HepG2 (cell line): ENCODE data around the gene SHISAL1. TPM values are rescaled to one million over a fixed set of nuclear protein-coding genes. Genes with fewer than 3 reads are reported as not detected.

Source experiments
- ATAC-seq: fragments of 200-7000 bp; cut with Tn5 transposase; 3 replicates; pipeline ENCODE4 v1.9.1; 2020; ENCODE audit warnings: mild to moderate bottlenecking, moderate library complexity
- BruUV-seq: library from RNA; stranded (reverse); fragments of 400-500 nt; replicated peaks from 2 replicates; lab custom pipeline; 2021; lab: Mats Ljungman, UMichigan
- CTCF ChIA-PET: fragments of 300-600 bp; formaldehyde crosslinking; extraction: SDS; loops from one replicate; lab custom pipeline; 2021; ENCODE audit warnings: low total read pairs, inconsistent platforms, low intra/inter-chr PET ratio; lab: Yijun Ruan, JAX
- POLR2A ChIA-PET: fragments of 350-600 bp; sonication (Branson Sonifier 250); formaldehyde crosslinking; loops from one replicate; lab custom pipeline; 2020; ENCODE audit warnings: antibody characterized with exemption, inconsistent platforms; lab: Yijun Ruan, JAX
- DNase-seq: peaks from one replicate; pipeline ENCODE4 v3.0.0-alpha.2; 2015; ENCODE audit warnings: low spot score
- FAIRE-seq: peaks from 3 replicates; lab custom pipeline; 2011; peaks lifted over from hg19 to GRCh38; lab: Jason Lieb, UNC
- H2AFZ ChIP-seq: one replicate; pipeline ENCODE4 v1.6.1; 2011; ENCODE audit warnings: low read length, inconsistent platforms
- H3K27ac ChIP-seq: fragments of 300-600 bp; 3 replicates; pipeline ENCODE4 v1.8.0; 2011; ENCODE audit warnings: mixed run types, mild to moderate bottlenecking, mixed read lengths, low read length, inconsistent platforms; ENCODE audit not compliant: insufficient read depth; ENCODE audit errors: extremely low read length
- H3K27me3 ChIP-seq, 2 experiments: fragments of 200-600 bp in 1 of 2; 2 replicates in 1 of 2; 3 replicates in 1 of 2; pipeline versions ENCODE4 v1.6.0 to v1.8.0; 2011; ENCODE audit warnings: low read length in 2 of 2, mild to moderate bottlenecking in 2 of 2, moderate library complexity in 2 of 2, inconsistent platforms in 1 of 2; ENCODE audit not compliant: insufficient read depth in 2 of 2, control insufficient read depth in 1 of 2
- H3K36me3 ChIP-seq, 2 experiments: fragments of 200-600 bp in 1 of 2; replicated peaks in 1 of 2; 2 replicates in 1 of 2; 3 replicates in 1 of 2; pipeline versions ENCODE4 v1.5.1 to v1.8.0; 2011; ENCODE audit warnings: low read length in 2 of 2, inconsistent platforms in 1 of 2; ENCODE audit not compliant: insufficient read depth in 2 of 2, control insufficient read depth in 1 of 2
- H3K4me1 ChIP-seq: 2 replicates; pipeline ENCODE4 v1.5.1; 2012; ENCODE audit warnings: low read length, inconsistent platforms; ENCODE audit not compliant: insufficient read depth
- H3K4me2 ChIP-seq: 2 replicates; pipeline ENCODE4 v1.6.0; 2011; ENCODE audit warnings: low read depth, low read length, inconsistent platforms
- H3K4me3 ChIP-seq, 3 experiments: fragments of 200-600 bp in 1 of 3; sonication (generic), shearing (Covaris generic) in 1 of 3; replicated peaks in 1 of 3; 2 replicates each; pipeline ENCODE4 v1.5.1; 2011 to 2016; ENCODE audit warnings: low read length in 3 of 3, inconsistent platforms in 2 of 3, low read depth in 2 of 3, mild to moderate bottlenecking in 2 of 3, control low read depth in 1 of 3, mixed read lengths in 1 of 3; ENCODE audit not compliant: insufficient read depth in 1 of 3
- H3K79me2 ChIP-seq: one replicate; pipeline ENCODE4 v1.6.1; 2011; ENCODE audit warnings: low read length, inconsistent platforms; ENCODE audit not compliant: insufficient read depth
- H3K9ac ChIP-seq: 2 replicates; pipeline ENCODE4 v1.6.0; 2011; ENCODE audit warnings: mild to moderate bottlenecking, low read depth, low read length, inconsistent platforms; ENCODE audit not compliant: insufficient read depth
- H3K9me3 ChIP-seq: 2 replicates; pipeline ENCODE4 v1.5.1; 2012; ENCODE audit warnings: mild to moderate bottlenecking, low read length
- H4K20me1 ChIP-seq: 2 replicates; pipeline ENCODE4 v1.6.0; 2011; ENCODE audit warnings: inconsistent platforms, mild to moderate bottlenecking, low read length, moderate library complexity; ENCODE audit not compliant: insufficient read depth
- HES4 ChIP-seq: sonication (generic); formaldehyde crosslinking; IDR thresholded peaks from 2 replicates; pipeline ENCODE4 v1.9.0; 2021; ENCODE audit warnings: mild to moderate bottlenecking, missing genetic modification reagents, borderline replicate concordance
- HOXA5 ChIP-seq: sonication (generic); formaldehyde crosslinking; IDR thresholded peaks from 2 replicates; pipeline ENCODE4 v1.4.0; 2020; ENCODE audit warnings: missing genetic modification reagents
- MTF2 ChIP-seq: sonication (generic); formaldehyde crosslinking; IDR thresholded peaks from 2 replicates; pipeline ENCODE4 v1.5.0; 2020; ENCODE audit warnings: missing genetic modification reagents, borderline replicate concordance
- PLRG1 ChIP-seq: fragments of 450-650 bp; conservative IDR thresholded peaks from 2 replicates; pipeline ENCODE4 v1.6.1; 2016
- SNRNP70 ChIP-seq: fragments of 200-400 bp; formaldehyde crosslinking; IDR thresholded peaks from 2 replicates; pipeline ENCODE4 v1.6.1; 2017; ENCODE audit warnings: mild to moderate bottlenecking, low read depth, low read length, moderate library complexity
- SSRP1 ChIP-seq: IDR thresholded peaks from 2 replicates; pipeline ENCODE4 v1.6.1; 2016; ENCODE audit warnings: control low read depth
- TAF1 ChIP-seq: sonication (generic); formaldehyde crosslinking; IDR thresholded peaks from 2 replicates; pipeline ENCODE4 v1.4.0; 2020; ENCODE audit warnings: missing genetic modification reagents
- ZKSCAN1 ChIP-seq: fragments of 150-350 bp; IDR thresholded peaks from 2 replicates; pipeline ENCODE4 v1.6.1; 2014; ENCODE audit warnings: low read length
- ZKSCAN8 ChIP-seq: IDR thresholded peaks from 2 replicates; pipeline ENCODE4 v1.6.1; 2016; ENCODE audit warnings: borderline replicate concordance, missing genetic modification reagents, missing compliant biosample characterization
- ZNF180 ChIP-seq: sonication (generic); formaldehyde crosslinking; IDR thresholded peaks from 2 replicates; pipeline ENCODE4 v1.4.0; 2020; ENCODE audit warnings: low read depth, missing genetic modification reagents, borderline replicate concordance
- ZNF224 ChIP-seq: sonication (generic); formaldehyde crosslinking; IDR thresholded peaks from 2 replicates; pipeline ENCODE4 v1.5.0; 2020; ENCODE audit warnings: mild to moderate bottlenecking, missing genetic modification reagents
- ZNF33B ChIP-seq: sonication (generic); formaldehyde crosslinking; IDR thresholded peaks from 2 replicates; pipeline ENCODE4 v1.5.1; 2020; ENCODE audit warnings: mild to moderate bottlenecking, missing genetic modification reagents
- WGBS: methylation state at CpG from one replicate; pipeline ENCODE4 v1.1.6; 2017; ENCODE audit warnings: low lambda C conversion rate; 5-methylcytosine and 5-hydroxymethylcytosine counted together
- in situ Hi-C: cut with HindIII; loops from 2 replicates; pipeline ENCODE4 v1.10.0; 2017; ENCODE audit warnings: low pct_unique_long_range_greater_than_20kb; ENCODE audit not compliant: extremely low pct_ligation_motif_present
- intact Hi-C: fragments of 100-400 bp; cut with micrococcal nuclease; formaldehyde crosslinking; loops from one replicate; pipeline ENCODE4 v1.10.0; 2022; ENCODE audit not compliant: unreplicated experiment
- polyA plus RNA-seq, 8 experiments: library from polyadenylated mRNA; depleted of rRNA in 3 of 8; stranded (reverse) in 7 of 8; unstranded in 1 of 8; fragments of >200 nt; fragmentation: Illumina TruSeq in 4 of 8; extraction: Trizol in 4 of 8; gene quantifications; 2 replicates each; pipeline versions ENCODE4 v1.2.1 to v1.2.3, GENCODE V29; 2011 to 2016; ENCODE audit warnings: low read depth in 4 of 8, missing spikeins in 1 of 8, mixed read lengths in 1 of 8; ENCODE audit not compliant: insufficient read depth in 1 of 8
- total RNA-seq, 5 experiments: library from RNA; depleted of rRNA; stranded (reverse); fragments of >200 nt; fragmentation: Illumina TruSeq; extraction: Trizol; gene quantifications; 2 replicates each; pipeline ENCODE4 v1.2.3, GENCODE V29; 2016; ENCODE audit warnings: low read depth in 1 of 5
- TF ChIP-seq, protein P1 (sequence below): sonication (generic); formaldehyde crosslinking; IDR thresholded peaks from 2 replicates; pipeline ENCODE4 v1.4.0; 2020; ENCODE audit warnings: missing genetic modification reagents
- TF ChIP-seq, protein P2 (sequence below): sonication (generic); formaldehyde crosslinking; IDR thresholded peaks from 2 replicates; pipeline ENCODE4 v1.5.0; 2020; ENCODE audit warnings: mild to moderate bottlenecking, missing genetic modification reagents, moderate library complexity
- TF ChIP-seq, protein P3 (sequence below): sonication (generic); formaldehyde crosslinking; IDR thresholded peaks from 2 replicates; pipeline ENCODE4 v1.5.0; 2020; ENCODE audit warnings: mild to moderate bottlenecking, low read depth, missing genetic modification reagents, borderline replicate concordance

SHISAL1 gene
- total and polyA plus RNA-seq, 2 of the 13 experiments (the other 11 are each of a cell fraction or from before 2014, with no cell fraction given), result not detected

DNA sequence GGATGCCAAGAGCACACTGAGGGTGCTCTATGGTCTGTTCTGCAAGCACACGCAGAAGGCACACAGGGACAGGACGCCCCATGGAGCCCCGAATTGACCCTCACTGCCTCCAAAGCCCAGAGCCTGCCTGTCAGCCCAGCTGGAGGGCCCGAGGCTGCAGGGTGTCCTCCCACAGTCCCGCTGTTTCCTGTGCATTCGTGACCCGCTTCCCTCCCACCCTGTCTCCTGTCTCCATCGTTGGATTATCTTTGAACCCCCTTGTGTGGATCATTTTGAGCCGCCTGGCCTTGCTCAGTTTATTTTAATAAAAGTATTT lies 106.5 kb downstream of the SHISAL1 start:
- ATAC-seq (no peak), DNase-seq (no peak), FAIRE-seq (no peak)
- TF ChIP-seq SSRP1 (no peak), TAF1 (no peak), ZKSCAN8 (CRISPR knock-in tag) (no peak), ZNF224 (CRISPR knock-in tag) (no peak), ZNF33B (no peak), HOXA5 (CRISPR knock-in tag) (no peak), ZNF180 (no peak), SNRNP70 (no peak), MTF2 (CRISPR knock-in tag) (no peak), ZKSCAN1 (no peak), PLRG1 (no peak), HES4 (CRISPR knock-in tag) (no peak)
- TF ChIP-seq, protein P1, sequence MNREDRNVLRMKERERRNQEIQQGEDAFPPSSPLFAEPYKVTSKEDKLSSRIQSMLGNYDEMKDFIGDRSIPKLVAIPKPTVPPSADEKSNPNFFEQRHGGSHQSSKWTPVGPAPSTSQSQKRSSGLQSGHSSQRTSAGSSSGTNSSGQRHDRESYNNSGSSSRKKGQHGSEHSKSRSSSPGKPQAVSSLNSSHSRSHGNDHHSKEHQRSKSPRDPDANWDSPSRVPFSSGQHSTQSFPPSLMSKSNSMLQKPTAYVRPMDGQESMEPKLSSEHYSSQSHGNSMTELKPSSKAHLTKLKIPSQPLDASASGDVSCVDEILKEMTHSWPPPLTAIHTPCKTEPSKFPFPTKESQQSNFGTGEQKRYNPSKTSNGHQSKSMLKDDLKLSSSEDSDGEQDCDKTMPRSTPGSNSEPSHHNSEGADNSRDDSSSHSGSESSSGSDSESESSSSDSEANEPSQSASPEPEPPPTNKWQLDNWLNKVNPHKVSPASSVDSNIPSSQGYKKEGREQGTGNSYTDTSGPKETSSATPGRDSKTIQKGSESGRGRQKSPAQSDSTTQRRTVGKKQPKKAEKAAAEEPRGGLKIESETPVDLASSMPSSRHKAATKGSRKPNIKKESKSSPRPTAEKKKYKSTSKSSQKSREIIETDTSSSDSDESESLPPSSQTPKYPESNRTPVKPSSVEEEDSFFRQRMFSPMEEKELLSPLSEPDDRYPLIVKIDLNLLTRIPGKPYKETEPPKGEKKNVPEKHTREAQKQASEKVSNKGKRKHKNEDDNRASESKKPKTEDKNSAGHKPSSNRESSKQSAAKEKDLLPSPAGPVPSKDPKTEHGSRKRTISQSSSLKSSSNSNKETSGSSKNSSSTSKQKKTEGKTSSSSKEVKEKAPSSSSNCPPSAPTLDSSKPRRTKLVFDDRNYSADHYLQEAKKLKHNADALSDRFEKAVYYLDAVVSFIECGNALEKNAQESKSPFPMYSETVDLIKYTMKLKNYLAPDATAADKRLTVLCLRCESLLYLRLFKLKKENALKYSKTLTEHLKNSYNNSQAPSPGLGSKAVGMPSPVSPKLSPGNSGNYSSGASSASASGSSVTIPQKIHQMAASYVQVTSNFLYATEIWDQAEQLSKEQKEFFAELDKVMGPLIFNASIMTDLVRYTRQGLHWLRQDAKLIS (CRISPR knock-in tag), result no peak
- TF ChIP-seq, protein P2, sequence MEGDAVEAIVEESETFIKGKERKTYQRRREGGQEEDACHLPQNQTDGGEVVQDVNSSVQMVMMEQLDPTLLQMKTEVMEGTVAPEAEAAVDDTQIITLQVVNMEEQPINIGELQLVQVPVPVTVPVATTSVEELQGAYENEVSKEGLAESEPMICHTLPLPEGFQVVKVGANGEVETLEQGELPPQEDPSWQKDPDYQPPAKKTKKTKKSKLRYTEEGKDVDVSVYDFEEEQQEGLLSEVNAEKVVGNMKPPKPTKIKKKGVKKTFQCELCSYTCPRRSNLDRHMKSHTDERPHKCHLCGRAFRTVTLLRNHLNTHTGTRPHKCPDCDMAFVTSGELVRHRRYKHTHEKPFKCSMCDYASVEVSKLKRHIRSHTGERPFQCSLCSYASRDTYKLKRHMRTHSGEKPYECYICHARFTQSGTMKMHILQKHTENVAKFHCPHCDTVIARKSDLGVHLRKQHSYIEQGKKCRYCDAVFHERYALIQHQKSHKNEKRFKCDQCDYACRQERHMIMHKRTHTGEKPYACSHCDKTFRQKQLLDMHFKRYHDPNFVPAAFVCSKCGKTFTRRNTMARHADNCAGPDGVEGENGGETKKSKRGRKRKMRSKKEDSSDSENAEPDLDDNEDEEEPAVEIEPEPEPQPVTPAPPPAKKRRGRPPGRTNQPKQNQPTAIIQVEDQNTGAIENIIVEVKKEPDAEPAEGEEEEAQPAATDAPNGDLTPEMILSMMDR (CRISPR knock-in tag), result no peak
- TF ChIP-seq, protein P3, sequence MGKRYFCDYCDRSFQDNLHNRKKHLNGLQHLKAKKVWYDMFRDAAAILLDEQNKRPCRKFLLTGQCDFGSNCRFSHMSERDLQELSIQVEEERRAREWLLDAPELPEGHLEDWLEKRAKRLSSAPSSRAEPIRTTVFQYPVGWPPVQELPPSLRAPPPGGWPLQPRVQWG (CRISPR knock-in tag), result no peak
- peaks cover 2 to 27% of the 10 kb centered on the region in 2 experiments; a peak in 4 of 5 replicates for H3K27me3 ChIP-seq
- no peaks in the 10 kb centered on the region for H3K9me3 ChIP-seq
- no peak overlapping the region for H3K4me2 ChIP-seq
- no peaks in the 10 kb centered on the region for H4K20me1 ChIP-seq
- H3K79me2 ChIP-seq, result no peaks in the 10 kb centered on the region
- no peak overlapping the region for H3K4me3 ChIP-seq
- BruUV-seq, result no TSS peak
- no peak overlapping the region for H2AFZ ChIP-seq
- 12% methylated on average over 8 of the region's 9 CpGs for WGBS
- intact Hi-C loops, result no loop called here
- H3K9ac ChIP-seq, result no peak overlapping the region
- no peaks in the 10 kb centered on the region for H3K36me3 ChIP-seq
- ChIA-PET POLR2A (no interaction called here), CTCF (no interaction called here)
- no peaks in the 10 kb centered on the region for H3K4me1 ChIP-seq
- no peak overlapping the region for H3K27ac ChIP-seq
- in situ Hi-C loops, result no loop called here
